Breast epithelium (tissue), 3 donors: ENCODE data around the gene C19orf33.

Experiments
- CTCF ChIP-seq, 3 donors: fragments of 450-650 bp; IDR thresholded peaks; one replicate each; pipeline ENCODE4 v1.5.1; 2016 to 2017; ENCODE audit warnings: antibody characterized with exemption in 3 of 3, mild to moderate bottlenecking in 3 of 3, moderate library complexity in 3 of 3
- POLR2AphosphoS5 ChIP-seq, 3 donors: sonication (generic); formaldehyde crosslinking; IDR thresholded peaks; one replicate each; pipeline ENCODE4 v1.6.1; 2017; ENCODE audit warnings: antibody characterized with exemption in 3 of 3

GRCh38 chr19:38266981-38267597 lies 37.0 kb upstream of the C19orf33 start:
- TF ChIP-seq CTCF (IDR thresholded peaks at IDR 0.05) (no peak), POLR2AphosphoS5 (IDR thresholded peaks at IDR 0.05) (no peak)
